GM23248 (cell line): Measurements from ENCODE around the gene SFMBT2. TPM values are rescaled to one million over a fixed set of nuclear protein-coding genes. Genes with fewer than 3 reads are reported as not detected.

Source experiments
- DNase-seq: peaks from one replicate; pipeline ENCODE4 v3.0.0-alpha.2; 2015
- H2AFZ ChIP-seq: fragments of 200-600 bp; sonication (generic); 2 replicates; pipeline ENCODE4 v1.6.1; 2016; ENCODE audit warnings: antibody characterized with exemption
- H3F3A ChIP-seq: fragments of 200-600 bp; sonication (generic); 2 replicates; pipeline ENCODE4 v1.6.1; 2016; ENCODE audit warnings: mild to moderate bottlenecking, antibody characterized with exemption, mixed run types; ENCODE audit not compliant: insufficient read depth
- H3K27ac ChIP-seq: fragments of 200-600 bp; sonication (generic); 2 replicates; pipeline ENCODE4 v1.5.1; 2016; ENCODE audit warnings: mild to moderate bottlenecking
- H3K27me3 ChIP-seq: fragments of 200-600 bp; sonication (generic); replicated peaks from 2 replicates; pipeline ENCODE4 v1.6.1; 2016; ENCODE audit warnings: mild to moderate bottlenecking; ENCODE audit not compliant: insufficient read depth
- H3K36me3 ChIP-seq: fragments of 200-600 bp; sonication (generic); 2 replicates; pipeline ENCODE4 v1.6.1; 2016; ENCODE audit warnings: low read depth, mild to moderate bottlenecking
- H3K4me1 ChIP-seq: fragments of 200-600 bp; sonication (generic); 2 replicates; pipeline ENCODE4 v1.6.1; 2016; ENCODE audit warnings: mild to moderate bottlenecking; ENCODE audit not compliant: insufficient read depth
- H3K4me2 ChIP-seq: fragments of 200-600 bp; sonication (generic); one replicate; pipeline ENCODE4 v1.6.1; 2016; ENCODE audit warnings: mild to moderate bottlenecking; ENCODE audit not compliant: unreplicated experiment
- H3K4me3 ChIP-seq: fragments of 200-600 bp; sonication (generic); 2 replicates; pipeline ENCODE4 v1.5.1; 2016; ENCODE audit warnings: mild to moderate bottlenecking
- H3K79me2 ChIP-seq: fragments of 200-600 bp; sonication (generic); 2 replicates; pipeline ENCODE4 v1.6.1; 2016; ENCODE audit warnings: mild to moderate bottlenecking; ENCODE audit not compliant: insufficient read depth
- H3K9ac ChIP-seq: fragments of 200-600 bp; sonication (generic); 2 replicates; pipeline ENCODE4 v1.6.1; 2016; ENCODE audit warnings: mild to moderate bottlenecking
- H3K9me2 ChIP-seq: fragments of 200-600 bp; sonication (generic); 2 replicates; pipeline ENCODE4 v1.6.1; 2016; ENCODE audit warnings: mixed run types, mild to moderate bottlenecking, moderate library complexity; ENCODE audit not compliant: insufficient read depth
- H3K9me3 ChIP-seq: fragments of 200-600 bp; sonication (generic); one replicate; pipeline ENCODE4 v1.6.1; 2017; ENCODE audit warnings: low read depth
- H4K20me1 ChIP-seq: fragments of 200-600 bp; sonication (generic); 2 replicates; pipeline ENCODE4 v1.6.0; 2016; ENCODE audit not compliant: insufficient read depth
- EZH2 ChIP-seq: fragments of 200-600 bp; sonication (generic); IDR thresholded peaks from 2 replicates; pipeline ENCODE4 v1.6.1; 2018; ENCODE audit warnings: antibody characterized with exemption, mild to moderate bottlenecking; ENCODE audit not compliant: insufficient read depth, poor library complexity, severe bottlenecking
- EZH2phosphoT487 ChIP-seq: fragments of 200-600 bp; sonication (generic); IDR thresholded peaks from 2 replicates; pipeline ENCODE4 v1.6.1; 2018; ENCODE audit warnings: antibody characterized with exemption, moderate library complexity, mild to moderate bottlenecking, low read depth; ENCODE audit not compliant: insufficient read depth
- WGBS, 2 experiments: methylation state at CpG; one replicate each; pipeline ENCODE4 v1.1.6; 2015 to 2017; ENCODE audit warnings: low lambda C conversion rate in 2 of 2, low coverage in 1 of 2; ENCODE audit errors: missing lambda C conversion rate in 2 of 2; 5-methylcytosine and 5-hydroxymethylcytosine counted together
- in situ Hi-C: fragments of 300-500 bp; cut with MboI; formaldehyde crosslinking; loops from 2 replicates; pipeline ENCODE4 v1.15.0; 2020
- polyA plus RNA-seq: library from polyadenylated mRNA; unstranded; fragments of >200 nt; fragmentation: Nextera tagmentation; extraction: Ambion mirVana; gene quantifications from 2 replicates; pipeline ENCODE4 v1.2.1, GENCODE V29; 2016
- total RNA-seq: library from RNA; depleted of rRNA; stranded (reverse); fragments of >200 nt; shearing (Covaris generic); gene quantifications from 2 replicates; pipeline ENCODE4 v1.2.3, GENCODE V29; 2014

SFMBT2 gene
- total and polyA plus RNA-seq, 2 experiments from 2014 or later = 0.22 TPM; not detected in 1

DNA sequence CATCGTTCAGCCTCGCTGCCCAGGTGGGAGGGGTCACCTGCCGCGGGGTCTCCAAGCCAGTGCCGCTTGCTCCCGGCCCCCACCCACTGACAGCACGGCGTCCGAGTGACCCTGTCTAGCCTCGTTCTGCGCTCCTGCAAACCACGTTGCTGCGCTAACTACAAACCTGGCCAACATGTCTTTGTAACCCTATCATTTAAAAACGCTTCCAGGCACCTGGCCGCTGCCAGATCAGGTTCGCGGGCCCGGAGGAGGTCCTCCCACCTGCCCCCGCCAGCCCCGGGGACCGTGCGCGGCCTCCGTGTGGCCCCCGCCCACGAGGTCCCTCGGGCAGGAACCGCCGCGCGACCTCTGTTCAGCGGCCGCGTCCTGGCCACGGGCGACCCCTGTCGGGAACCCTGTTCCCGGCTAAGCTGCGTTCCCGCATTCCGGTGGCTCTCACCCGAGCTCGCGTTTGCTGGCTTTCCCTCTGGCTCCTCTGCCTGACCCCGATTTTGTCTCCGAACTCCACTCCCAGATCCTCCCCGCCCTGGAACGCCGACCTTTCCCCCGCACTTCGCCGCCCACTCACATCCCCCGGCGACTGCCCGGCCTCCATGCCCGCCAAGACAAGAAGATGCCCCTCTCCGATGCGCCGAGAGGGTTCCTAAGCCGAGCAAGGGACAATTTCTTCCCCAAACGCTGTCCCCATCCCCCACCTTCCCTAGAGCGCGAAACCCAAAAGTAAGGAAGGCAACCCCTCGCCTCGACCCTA is 2.4 kb downstream of the SFMBT2 start:
- TF ChIP-seq EZH2phosphoT487 (no peak), EZH2 (no peak)
- Histone ChIP-seq H3K9ac (no peak overlapping the region), H3K36me3 (no peaks in the 10 kb centered on the region), H3K9me2 (no peaks in the 10 kb centered on the region), H3F3A (no peaks in the 10 kb centered on the region), H2AFZ (peak overlapping the region; percentile 90), H3K4me2 (peak overlapping the region; percentile 52), H3K27ac (no peak overlapping the region), H4K20me1 (no peaks in the 10 kb centered on the region), H3K27me3 (peaks cover 36% of the 10 kb centered on the region), H3K79me2 (no peaks in the 10 kb centered on the region), H3K4me1 (no peaks in the 10 kb centered on the region), H3K4me3 (peak overlapping the region; percentile 89), H3K9me3 (no peaks in the 10 kb centered on the region)
- 1 to 3% methylated on average over 29 to 54 of the region's 65 CpGs for WGBS, 2 experiments
- DNase-seq = peak; percentile 56
- in situ Hi-C loops = loop anchor here (25.0 kb wide), 2 partner anchors 746 to 971 kb away; no protein-coding TSS in a partner anchor

DNA sequence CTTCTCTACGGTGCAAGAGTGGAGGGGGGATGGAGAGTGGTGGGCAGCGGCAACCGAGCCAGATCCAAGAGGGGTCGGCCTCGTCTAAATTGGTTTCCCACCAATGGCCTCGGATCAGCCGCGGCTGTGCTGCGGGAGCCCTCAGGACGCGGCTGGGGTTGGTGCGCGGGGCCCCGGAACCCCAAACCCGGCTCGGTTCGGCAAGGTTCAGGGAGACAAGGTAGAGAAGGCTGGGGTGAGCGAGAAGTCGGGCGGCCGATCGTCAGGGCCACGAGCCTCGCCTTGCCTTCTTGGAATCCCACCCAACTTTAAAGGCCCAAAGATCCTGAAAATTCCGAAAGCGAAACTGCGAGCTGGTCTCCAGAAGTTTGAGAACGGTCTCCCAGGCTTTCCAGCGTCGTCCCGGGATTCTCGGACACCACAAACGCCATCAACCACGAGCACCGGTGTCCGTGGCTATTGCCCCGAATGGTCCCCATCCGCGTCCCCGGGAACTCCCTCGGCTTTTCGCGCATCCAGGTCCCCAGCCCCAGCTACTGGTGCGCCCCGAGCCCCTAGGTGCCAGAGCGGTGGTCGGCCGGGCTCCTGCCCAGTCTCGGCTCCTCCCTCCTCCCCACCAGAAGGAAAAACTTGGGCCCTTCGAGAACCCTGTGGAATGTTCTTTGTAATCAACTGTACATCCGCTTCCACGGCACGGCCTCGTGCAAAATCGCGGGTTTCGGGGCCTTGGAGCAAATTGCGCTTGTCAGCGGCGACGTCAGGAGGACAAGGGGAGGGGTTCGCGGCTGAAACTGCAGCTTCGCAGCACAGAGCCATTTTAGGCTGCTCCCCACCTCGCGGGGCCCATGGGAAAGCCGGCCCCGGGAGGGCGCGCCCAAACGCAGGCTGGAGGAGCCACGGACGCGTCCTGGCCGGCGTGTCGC is 3.2 kb downstream of the SFMBT2 start:
- Histone ChIP-seq H3K79me2 (no peaks in the 10 kb centered on the region), H3K9me3 (no peaks in the 10 kb centered on the region), H4K20me1 (no peaks in the 10 kb centered on the region), H3K36me3 (no peaks in the 10 kb centered on the region), H3K9ac (no peak overlapping the region), H3K4me3 (peak overlapping the region; percentile 89), H3K27ac (no peak overlapping the region), H3F3A (no peaks in the 10 kb centered on the region), H3K4me1 (no peaks in the 10 kb centered on the region), H3K4me2 (peak overlapping the region; percentile 52), H3K9me2 (no peaks in the 10 kb centered on the region), H2AFZ (peak overlapping the region; percentile 90), H3K27me3 (peaks cover 31% of the 10 kb centered on the region)
- in situ Hi-C loops = loop anchor here (25.0 kb wide), 2 partner anchors 745 to 970 kb away; no protein-coding TSS in a partner anchor
- 23 to 26% methylated on average over 65 to 73 of the region's 77 CpGs for WGBS, 2 experiments
- TF ChIP-seq EZH2phosphoT487 = no peak
- DNase-seq = peak; percentile 36

DNA sequence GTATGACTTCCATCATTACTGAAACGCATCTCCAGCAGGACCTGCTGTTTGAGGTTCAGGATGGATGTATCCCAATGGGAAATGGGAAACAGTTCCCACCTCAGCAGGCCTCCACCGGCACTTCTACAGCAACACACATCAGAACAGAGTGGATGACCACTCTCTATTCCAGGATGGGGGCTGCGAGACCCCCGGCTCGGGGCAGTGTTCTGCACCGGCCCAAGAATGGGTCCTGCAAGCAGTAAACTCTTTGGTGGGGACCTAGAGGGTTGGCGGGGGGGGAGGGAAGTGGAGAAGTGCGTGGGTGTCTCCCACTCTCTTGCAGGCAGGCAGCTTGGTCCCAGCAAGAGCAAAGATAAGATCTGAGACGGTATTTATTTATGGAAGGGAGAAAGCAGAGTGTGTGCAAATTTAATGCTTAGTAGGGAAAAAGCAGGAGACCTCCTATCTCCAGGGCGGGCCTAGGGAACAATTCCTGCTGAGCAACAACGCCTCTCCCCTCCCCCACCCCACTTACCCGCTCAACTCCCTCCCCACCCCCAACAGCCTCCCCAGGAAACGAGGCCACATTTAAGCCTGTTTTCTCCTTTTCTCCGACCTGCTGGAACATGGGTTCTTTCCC is 4.0 kb downstream of the SFMBT2 start:
- H3K27me3 ChIP-seq = peaks cover 23% of the 10 kb centered on the region
- H3K9me3 ChIP-seq = no peaks in the 10 kb centered on the region
- WGBS, 2 experiments = 78 to 89% methylated on average over 11 to 14 of the region's 14 CpGs
- H2AFZ ChIP-seq = no peak overlapping the region
- no peaks in the 10 kb centered on the region for H3F3A ChIP-seq
- H3K79me2 ChIP-seq = no peaks in the 10 kb centered on the region
- in situ Hi-C loops = loop anchor here (25.0 kb wide), 2 partner anchors 745 to 970 kb away; no protein-coding TSS in a partner anchor
- TF ChIP-seq EZH2 (no peak), EZH2phosphoT487 (no peak)
- no peak overlapping the region for H3K27ac ChIP-seq
- no peaks in the 10 kb centered on the region for H4K20me1 ChIP-seq
- H3K4me3 ChIP-seq = no peak overlapping the region
- H3K36me3 ChIP-seq = no peaks in the 10 kb centered on the region
- H3K9ac ChIP-seq = no peak overlapping the region
- no peaks in the 10 kb centered on the region for H3K9me2 ChIP-seq
- no peak for DNase-seq
- H3K4me2 ChIP-seq = no peak overlapping the region
- H3K4me1 ChIP-seq = no peaks in the 10 kb centered on the region

DNA sequence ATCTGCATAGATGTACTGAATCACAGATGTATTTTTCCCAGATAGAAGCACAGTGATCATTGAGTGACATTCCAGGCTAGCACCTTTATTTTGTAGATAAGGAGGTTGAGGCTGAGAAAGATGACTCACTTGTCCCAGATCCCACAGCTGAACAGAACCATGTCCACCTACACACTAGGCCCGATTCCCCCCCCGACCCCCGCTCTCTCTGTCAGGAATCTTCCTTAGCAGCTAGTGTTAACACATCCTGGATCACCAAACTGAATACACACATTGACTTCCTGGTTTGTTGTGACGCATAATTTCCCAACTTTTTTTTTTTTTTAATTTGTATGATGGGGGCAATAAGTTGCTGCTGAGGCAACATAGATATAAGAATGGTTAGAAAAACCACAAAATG is 5.2 kb downstream of the SFMBT2 start:
- no peaks in the 10 kb centered on the region for H3K36me3 ChIP-seq
- no peaks in the 10 kb centered on the region for H3K9me3 ChIP-seq
- no peak overlapping the region for H3K4me3 ChIP-seq
- peaks cover 19% of the 10 kb centered on the region for H3K27me3 ChIP-seq
- 68 to 89% methylated on average over 4 of the region's 4 CpGs for WGBS, 2 experiments
- no peaks in the 10 kb centered on the region for H3K4me1 ChIP-seq
- TF ChIP-seq EZH2phosphoT487 (no peak), EZH2 (no peak)
- H4K20me1 ChIP-seq = no peaks in the 10 kb centered on the region
- in situ Hi-C loops = loop anchor here (25.0 kb wide), 2 partner anchors 743 to 968 kb away; no protein-coding TSS in a partner anchor
- peak; percentile 4 for DNase-seq
- no peak overlapping the region for H3K4me2 ChIP-seq
- H3K27ac ChIP-seq = no peak overlapping the region
- H2AFZ ChIP-seq = no peak overlapping the region
- H3K9me2 ChIP-seq = no peaks in the 10 kb centered on the region
- no peak overlapping the region for H3K9ac ChIP-seq
- H3F3A ChIP-seq = no peaks in the 10 kb centered on the region
- no peaks in the 10 kb centered on the region for H3K79me2 ChIP-seq
